T follicular helper cell (primary cell): ENCODE measurements around the gene GSTO2.

Experiments
- DNase-seq: peaks from one replicate; pipeline ENCODE4 v3.0.0-alpha.2; 2020; ENCODE audit warnings: low read depth

The GSTO2 gene

DNA sequence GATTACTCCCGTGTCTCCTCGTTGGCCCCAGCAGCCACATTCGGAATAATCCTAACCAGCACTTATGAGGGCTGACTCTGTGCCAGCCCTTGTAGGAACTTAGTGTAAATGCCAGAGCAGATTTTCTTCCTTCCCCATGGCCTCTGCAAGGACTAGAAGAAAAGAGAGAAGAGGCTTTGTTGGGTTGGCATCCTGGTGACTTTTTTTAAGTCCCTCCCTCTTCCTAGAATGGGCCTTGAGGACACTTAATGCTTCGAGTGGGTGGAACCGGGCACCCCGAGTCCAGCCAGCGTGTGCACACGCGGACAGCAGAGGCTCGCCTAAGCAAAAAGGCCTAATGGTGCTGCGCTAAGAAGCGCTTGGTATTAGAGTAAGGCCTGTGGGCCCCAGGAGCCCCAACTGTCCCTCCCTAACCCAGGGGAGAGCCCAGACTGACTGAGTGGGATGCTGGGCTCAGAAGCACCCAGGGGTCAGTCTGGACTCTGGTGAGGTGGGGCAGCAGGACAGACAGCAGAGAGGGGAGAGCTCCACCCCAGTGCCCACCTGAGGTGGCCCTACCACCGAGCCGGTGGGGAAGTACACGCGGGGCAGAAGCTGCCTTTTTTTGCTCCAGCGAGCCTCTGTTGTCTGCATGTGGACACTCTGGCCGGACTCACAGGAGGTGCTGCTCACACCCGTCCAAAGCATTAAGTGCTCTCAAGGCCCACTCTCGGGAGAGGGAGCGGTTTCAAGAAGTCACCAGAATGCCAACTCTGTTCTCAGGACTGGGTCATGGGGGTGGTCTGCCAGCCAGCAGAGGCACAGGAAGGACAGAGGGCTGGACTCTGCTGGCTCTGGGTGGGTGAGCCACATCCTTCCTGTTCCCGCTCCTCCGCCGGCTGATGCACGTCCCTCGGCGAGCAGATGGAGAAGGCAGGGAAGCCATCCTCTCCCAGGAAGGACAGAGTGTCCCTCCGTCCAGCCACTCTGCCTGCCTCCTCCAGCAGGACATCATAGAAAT is 56.8 kb downstream of the GSTO2 start:
- no peak for DNase-seq

GRCh38 chr10:104326991-104327610 is 58.1 kb downstream of the GSTO2 start:
- no peak for DNase-seq

DNA sequence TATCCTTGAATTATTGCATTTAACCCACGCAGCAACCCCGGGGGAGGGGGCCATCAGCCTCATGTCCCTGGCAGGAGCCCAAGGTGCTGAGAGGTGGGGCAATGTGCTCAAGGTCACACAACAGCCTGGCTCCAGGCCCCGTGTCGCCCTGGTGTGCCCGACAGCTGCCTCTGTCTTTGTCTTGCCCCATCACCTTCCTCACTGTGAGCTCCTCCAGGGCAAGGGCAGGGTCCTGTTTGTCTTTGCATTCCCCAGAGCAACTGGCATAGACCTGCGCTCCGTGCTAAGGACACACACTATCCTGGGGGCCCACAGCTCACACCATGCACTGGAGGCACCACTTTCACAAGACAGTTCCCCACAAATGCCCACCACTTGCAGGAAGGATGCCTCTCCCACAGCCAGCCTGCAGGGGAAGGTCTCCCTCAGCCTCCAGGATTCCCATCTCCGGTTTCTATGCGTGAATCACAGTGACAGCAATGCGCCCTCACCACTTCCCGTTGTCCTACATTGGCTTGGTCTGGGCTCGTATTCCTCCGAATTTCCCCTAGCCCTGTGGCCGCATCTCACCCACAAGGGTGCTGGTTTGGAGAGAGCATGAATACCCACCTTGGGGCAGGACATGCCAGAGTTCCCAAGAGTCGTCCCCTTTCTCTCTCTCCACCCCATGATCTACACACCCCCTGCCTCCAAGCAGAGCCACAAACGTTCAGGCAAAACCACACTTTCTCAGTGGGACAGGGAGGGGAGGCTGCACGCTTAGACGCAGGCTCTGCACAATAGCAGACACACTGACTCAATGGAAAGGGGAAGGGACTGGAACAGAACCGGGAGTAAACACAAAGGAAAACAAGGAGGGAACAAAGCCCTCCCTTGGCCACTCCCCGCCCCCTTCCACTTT is 59.0 kb downstream of the GSTO2 start:
- no peak for DNase-seq

DNA sequence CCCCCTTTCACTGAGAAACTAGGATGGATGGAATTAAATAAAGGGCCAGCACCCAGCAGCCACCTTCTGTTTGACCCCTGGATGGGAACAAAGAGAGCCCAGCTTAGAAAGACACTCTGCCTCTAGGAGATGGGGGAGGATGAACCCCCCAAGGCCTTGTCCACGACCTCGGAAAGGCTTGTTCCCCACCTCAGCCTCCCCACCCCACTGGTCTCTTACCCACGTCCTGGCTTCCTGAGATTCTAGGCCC is 59.6 kb downstream of the GSTO2 start:
- no peak for DNase-seq

DNA sequence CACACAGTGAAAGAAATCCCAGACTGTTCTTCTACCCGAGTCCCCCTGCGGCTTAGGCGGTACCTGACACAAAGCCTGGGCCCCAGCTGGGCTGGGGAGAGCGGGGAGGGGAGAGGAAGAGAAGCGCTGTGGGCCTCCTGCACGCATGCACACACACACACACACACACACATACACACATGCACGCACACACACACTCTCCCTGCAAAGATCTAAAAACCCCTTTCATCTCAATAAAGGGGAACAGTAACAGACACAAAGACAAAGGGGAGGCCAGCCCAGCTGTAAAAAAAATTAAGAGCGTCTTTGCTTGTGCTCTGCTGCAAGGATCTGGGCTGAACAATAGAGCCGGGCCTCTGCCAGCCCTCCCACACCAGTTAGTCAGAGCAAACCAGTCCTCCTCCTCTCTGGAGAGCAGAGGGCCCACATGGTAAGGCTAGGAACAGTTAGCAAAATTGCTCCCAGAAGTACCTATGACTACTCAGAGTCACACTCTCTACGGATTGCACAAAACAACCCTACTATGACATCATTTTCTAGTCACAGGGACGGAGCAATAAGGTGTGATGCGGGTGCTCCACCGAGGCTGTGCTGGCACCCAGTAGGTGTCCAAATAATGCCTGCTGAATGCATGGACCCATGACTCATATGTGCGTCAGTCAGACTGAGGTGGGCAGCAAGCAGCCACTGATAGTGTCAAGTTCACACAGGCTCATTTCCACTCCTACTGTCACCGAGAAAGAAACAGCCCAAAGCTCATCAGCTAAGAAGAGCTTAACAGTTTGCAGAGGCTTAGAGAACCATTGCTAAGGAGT is 60.1 kb downstream of the GSTO2 start:
- peak; percentile 67 for DNase-seq

GRCh38 chr10:104329735-104330134 is 60.8 kb downstream of the GSTO2 start:
- DNase-seq, result no peak

DNA sequence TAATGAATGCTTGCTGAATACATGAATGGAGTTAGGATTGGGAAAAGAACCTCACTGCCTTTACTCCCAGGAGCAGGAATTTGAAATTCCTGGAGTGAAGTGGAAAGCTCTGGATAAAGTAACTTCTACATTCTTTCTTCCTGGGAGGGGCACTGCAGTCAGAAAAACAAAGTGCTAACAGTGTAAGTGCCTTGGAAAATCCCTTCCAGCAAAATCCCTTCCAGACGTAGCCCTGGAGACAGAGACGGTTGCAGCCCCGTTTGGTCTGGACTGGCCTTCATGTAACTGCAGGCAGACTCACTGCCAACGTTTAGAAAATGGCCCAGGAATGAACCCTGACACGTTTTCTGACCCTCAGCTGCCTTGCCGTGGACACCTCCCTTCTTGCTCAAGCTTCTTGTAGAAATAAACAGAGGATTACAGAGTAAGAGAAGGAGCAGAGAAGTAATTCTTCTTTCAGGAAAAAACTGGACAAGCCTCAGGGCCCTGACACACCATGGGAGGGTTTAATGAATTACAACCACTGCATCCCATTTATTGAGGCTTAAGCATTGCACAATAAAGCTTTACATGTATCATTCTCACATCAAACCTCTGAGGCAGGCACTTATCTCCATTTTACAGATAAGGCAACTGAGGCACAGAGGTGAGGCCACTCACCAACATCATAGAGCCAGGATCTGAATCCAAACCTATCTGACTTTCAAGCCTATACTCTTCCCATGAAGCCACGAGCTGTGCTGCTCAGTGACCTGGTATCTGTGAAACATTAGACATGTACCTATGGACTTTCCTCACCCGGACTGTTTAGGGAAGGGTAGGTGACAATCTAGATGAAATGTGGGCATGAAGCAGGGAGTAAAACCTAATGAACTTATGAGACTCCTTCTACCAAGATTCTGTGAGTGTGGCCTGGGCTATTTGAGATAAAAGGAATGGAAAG is 61.5 kb downstream of the GSTO2 start:
- DNase-seq, result no peak

- no peak for DNase-seq
Observed at GRCh38 chr10:104331208-104331838, 62.3 kb downstream of the GSTO2 start.

- DNase-seq, result no peak
Observed at GRCh38 chr10:104332243-104333031, 63.5 kb downstream of the GSTO2 start.

DNA sequence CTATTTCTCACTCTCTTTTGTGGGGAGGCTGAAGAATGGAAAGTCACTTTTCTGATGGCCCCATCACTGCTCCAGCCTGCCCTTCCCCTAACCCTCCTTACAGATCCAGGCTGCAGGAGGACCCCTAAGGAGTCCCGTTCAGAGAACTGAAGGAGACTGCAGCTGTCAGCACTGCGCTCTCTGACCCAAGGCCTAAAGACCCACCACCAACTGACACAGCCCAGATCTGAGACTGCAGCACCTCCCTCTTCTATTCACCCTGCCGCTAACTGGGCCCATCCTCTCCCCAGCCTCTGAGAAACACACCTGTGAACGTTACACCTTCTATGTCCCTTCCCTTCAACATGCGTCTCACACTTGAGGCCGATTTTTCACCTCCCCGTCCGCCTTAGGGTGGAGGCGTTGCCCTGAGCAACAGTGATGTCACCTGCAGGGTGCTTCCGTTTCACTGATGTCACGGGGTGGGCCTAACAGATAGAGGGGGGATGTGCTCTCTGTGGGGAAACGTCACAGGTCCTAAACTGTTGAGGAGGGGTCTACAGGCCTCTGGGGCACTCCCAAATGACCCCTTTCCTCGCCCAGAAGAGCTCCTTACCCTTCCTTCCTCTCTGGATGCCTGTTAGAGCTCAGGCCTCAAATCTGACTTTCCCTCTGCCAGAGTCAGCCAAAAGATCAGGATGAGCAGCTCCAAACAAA is 64.2 kb downstream of the GSTO2 start:
- peak; percentile 65 for DNase-seq

DNA sequence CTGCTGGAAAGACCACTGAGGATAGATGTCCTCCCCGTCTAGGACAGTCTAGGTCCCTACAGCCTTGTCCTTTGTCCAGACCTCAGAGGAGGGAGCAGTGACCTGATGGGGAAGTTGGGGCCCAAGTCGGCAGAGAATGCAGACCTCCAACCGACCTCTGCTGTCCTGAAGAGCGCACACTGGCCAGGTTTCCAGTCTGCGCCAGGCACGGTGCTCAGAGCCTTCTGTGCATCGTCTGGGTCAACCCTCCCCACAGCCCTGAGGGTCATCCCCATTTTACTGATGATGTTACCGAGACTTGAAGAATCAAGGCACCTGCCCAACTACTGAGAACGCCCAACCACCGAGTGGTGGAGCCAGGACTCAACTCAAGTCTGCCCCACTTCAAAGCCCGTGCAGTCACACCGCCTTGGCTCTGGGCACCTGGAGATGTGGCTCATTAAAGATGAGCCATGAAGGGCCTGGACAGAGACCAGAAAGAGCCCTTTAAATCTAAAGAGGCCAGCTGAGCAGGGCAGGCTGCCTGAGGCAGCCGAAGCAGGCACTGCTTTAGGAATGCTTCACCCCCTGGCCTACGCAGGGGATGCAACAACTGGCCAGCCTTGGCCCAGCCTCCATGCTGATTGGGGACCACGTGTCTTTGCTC is 64.9 kb downstream of the GSTO2 start:
- no peak for DNase-seq

DNA sequence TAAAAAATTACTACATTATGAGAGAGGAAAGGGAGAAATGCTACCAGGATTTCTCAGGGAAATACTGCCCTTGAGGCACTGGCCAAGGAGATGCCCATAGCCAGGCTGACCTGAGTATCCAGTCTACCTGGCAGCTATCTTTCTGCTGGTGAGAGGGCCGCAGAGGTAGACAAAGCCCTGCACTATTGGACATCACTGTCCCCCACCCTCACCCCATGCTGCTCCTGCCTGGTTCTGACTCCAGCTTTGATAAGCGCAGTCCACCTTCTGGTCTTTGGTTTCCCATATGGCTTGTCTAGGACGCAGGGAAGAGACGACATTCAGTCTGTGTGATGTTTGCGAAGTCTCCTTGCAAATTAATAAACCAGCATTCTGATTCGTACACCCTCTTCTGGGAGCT is 65.6 kb downstream of the GSTO2 start:
- DNase-seq, result no peak

GRCh38 chr10:104334965-104335650 is 66.1 kb downstream of the GSTO2 start:
- no peak for DNase-seq

DNA sequence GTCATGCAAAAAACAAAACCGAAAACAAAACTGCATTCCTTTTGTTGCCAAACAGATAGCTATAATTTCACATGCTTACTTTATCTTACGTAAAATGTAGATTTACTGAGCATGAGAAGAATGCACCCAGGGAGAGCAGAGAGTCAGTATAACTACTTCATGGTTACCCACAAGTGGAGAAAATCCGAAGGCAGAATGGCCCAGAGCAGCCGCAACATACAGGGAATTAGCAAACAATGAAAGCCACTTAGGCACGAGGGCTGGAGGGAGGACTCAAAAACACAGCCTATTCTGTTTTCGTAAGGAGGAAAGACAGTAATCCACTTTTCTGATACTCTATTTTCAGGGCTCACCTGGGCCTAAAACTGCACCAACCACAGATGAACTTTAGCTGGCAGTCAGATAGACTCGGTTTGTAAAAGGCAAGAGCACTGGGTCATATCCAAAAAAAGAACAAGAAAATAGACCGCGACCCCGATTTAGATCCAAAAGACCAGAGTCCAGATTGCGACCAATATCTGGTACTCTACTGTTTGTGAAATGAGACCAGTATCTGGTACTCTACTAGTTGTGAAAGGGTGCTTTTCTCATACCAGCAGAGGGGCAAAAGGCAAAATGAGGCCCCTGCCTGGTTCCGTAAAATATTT is 68.0 kb downstream of the GSTO2 start:
- DNase-seq, result no peak

GRCh38 chr10:104337521-104337984 is 68.6 kb downstream of the GSTO2 start:
- DNase-seq, result no peak

DNA sequence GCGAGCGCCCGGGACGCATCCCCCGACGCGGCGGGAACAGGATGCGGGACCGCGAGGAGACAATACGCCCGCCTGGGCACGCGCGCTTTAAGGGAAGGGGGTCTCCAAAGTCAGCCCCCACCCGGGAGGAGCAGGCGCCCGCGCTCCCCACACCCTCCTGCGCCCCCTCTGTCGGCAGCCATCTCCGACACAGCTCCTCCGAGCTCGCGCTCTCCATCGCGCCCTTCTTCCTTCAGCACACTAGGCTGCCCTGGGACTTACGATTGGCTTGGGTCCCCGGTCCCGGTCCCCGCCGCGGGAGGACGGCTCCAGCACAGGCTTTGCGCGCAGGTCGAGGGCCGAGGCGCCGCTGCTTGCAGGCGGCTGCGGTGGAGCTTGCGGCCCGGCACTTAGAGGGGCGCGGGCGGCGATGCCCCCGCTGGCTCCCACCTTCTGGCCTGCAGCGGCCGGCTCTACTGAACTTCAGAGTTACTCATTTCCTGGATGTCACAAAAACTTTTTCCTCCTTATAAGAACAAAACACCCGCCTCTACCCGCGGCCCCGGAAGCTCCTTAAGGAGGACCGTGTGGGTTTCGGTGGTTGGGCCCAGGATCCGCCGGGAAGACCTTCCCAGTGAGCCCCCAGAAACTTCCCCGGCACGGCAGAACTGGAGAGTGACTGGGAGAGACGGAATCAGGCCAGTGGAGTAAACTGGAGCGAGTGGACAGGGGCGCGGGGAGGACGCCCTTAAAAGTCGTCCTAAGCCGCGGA is 69.2 kb downstream of the GSTO2 start, which contains the start of gene ITPRIP:
Gene ITPRIP, minus strand, starts transcription at position 481 of the 751 bp plus-strand sequence. CDS start 22,414 bp downstream, outside the sequence.
- DNase-seq, result peak; percentile 62
